H4 (cell line): Measurements from ENCODE around the gene KLHL29. TPM values are rescaled to one million over a fixed set of nuclear protein-coding genes. Genes with fewer than 3 reads are reported as not detected.

Experiments used
- DNase-seq: peaks from one replicate; pipeline ENCODE4 v3.0.0-alpha.2; 2015; ENCODE audit warnings: low spot score
- total RNA-seq: library from RNA; depleted of rRNA; stranded (reverse); fragments of >200 nt; shearing (Covaris generic); gene quantifications from 2 replicates; pipeline ENCODE4 v1.2.3, GENCODE V29; 2014

Gene KLHL29
- total RNA-seq, 1 experiment from 2014 or later: 1.8 TPM

- no peak for DNase-seq
Observed at GRCh38 chr2:23422089-23423061, 37.4 kb downstream of the KLHL29 start.

- DNase-seq: no peak
Observed at GRCh38 chr2:23423062-23423872, 38.3 kb downstream of the KLHL29 start.

GRCh38 chr2:23423873-23424680 lies 39.1 kb downstream of the KLHL29 start:
- no peak for DNase-seq

GRCh38 chr2:23425338-23425871 lies 40.4 kb downstream of the KLHL29 start:
- DNase-seq: no peak

- no peak for DNase-seq
Observed at GRCh38 chr2:23425885-23426262, 40.9 kb downstream of the KLHL29 start.

- DNase-seq: no peak
Observed at GRCh38 chr2:23426263-23426905, 41.4 kb downstream of the KLHL29 start.

GRCh38 chr2:23427350-23427749 lies 42.4 kb downstream of the KLHL29 start:
- DNase-seq: no peak

GRCh38 chr2:23427976-23428375 lies 43.0 kb downstream of the KLHL29 start:
- no peak for DNase-seq

GRCh38 chr2:23429036-23429435 lies 44.1 kb downstream of the KLHL29 start:
- no peak for DNase-seq

GRCh38 chr2:23430263-23430662 lies 45.3 kb downstream of the KLHL29 start:
- DNase-seq: no peak

GRCh38 chr2:23432531-23432930 lies 47.6 kb downstream of the KLHL29 start:
- DNase-seq: no peak

GRCh38 chr2:23433282-23433681 lies 48.3 kb downstream of the KLHL29 start:
- DNase-seq: no peak

GRCh38 chr2:23434721-23435121 lies 49.7 kb downstream of the KLHL29 start:
- DNase-seq: peak; percentile 40

GRCh38 chr2:23435250-23436035 lies 50.5 kb downstream of the KLHL29 start:
- DNase-seq: no peak

- DNase-seq: no peak
Observed at GRCh38 chr2:23436346-23437098, 51.5 kb downstream of the KLHL29 start.

- no peak for DNase-seq
Observed at GRCh38 chr2:23441414-23441813, 56.4 kb downstream of the KLHL29 start.

- no peak for DNase-seq
Observed at GRCh38 chr2:23445450-23445868, 60.5 kb downstream of the KLHL29 start.

GRCh38 chr2:23446916-23447315 lies 61.9 kb downstream of the KLHL29 start:
- DNase-seq: no peak

GRCh38 chr2:23447405-23447804 lies 62.4 kb downstream of the KLHL29 start:
- DNase-seq: no peak
